ENCODE measurements around the gene TMED3.

The TMED3 gene

DNA sequence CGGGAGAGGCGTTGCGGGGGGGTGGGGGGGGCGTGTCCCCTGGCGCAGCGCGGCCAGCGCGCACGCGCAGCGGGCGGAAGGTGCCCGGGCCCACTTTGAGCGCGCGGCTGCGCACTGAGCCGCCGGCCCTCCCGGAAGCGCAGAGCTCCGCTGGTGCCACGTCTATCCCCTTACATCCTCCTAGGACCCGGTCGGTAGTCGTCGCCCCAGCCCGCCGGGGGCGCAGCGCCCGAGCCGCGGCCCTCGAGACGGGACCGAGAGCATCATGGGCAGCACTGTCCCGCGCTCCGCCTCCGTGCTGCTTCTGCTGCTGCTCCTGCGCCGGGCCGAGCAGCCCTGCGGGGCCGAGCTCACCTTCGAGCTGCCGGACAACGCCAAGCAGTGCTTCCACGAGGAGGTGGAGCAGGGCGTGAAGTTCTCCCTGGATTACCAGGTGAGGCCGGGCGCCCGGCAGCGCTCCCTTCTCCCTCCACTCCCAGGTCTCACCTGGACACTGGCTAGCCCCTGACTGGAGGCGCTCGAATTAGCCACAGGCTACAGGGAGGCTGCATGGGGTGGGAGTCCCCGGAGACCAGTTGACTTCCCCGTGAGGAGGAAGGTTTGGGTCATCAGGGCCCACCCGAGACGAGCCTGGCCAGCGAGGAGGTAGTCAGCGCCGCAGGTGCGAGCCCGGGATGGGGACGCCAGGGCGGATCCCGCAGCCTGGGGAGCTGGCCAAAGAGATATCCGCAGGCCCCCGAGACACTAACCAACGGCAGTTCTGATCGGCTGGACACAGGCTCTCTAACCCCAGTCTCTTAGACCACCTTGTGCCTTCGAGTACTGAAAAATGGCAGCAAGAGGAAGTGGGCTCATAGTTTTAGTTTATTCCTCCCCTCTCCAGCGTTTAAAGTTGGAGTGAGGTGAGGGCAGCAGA is at the start of gene TMED3:
TSS of gene TMED3 (plus strand) at position 128 of the 916 bp plus-strand sequence. CDS start at position 266, 138 bp downstream.
- DNase-seq = peak; percentile 84 to 85
- TF ChIP-seq GATA1 (IDR thresholded peaks at IDR 0.05; ENCODE audit: low read depth, low read length) (no peak), POLR2A (IDR thresholded peaks at IDR 0.05; ENCODE audit: low read length) (peak; percentile 41)

DNA sequence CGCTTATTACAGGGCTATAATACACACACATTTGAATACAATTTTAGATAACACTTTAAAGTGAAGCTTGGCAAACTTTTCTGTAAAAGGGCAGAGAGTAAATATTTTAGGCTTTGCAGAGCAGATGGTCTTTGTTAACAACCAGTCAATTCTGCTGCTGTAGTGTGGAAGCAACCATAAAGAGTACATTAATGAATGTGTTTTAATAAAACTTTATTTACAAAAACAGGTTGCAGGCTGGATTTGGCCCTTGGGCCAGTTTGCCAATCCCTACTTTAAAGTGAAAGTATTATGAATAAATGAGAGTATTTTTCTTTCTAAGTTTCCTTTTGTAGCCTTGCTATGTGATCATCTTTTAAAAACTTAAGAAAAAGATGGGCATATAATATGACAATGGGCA is 49.1 kb upstream of the TMED3 start:
- TF ChIP-seq GATA1 (IDR thresholded peaks at IDR 0.05; ENCODE audit: low read depth, low read length) (no peak), POLR2A (IDR thresholded peaks at IDR 0.05; ENCODE audit: low read length) (no peak)
- DNase-seq = no peak

DNA sequence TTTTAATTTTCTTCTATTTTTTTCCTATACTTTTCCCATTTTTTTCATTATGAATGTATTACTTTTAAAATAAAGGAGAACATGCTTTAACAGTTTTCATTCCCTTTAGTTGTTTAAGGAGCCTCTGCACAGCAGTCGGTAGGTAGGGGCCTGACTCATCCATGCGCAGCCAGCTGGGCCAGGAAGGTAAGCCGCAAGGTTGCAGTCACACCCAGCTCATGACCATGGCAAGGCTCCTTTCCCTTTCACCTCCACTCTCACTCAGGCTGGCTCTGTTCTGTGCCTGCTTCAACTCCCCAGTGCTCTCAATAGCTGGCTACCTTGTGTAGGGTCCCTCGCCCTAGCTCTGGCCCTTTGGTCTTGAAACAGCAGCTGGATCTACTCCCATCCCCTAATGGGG is 45.7 kb upstream of the TMED3 start:
- TF ChIP-seq POLR2A (IDR thresholded peaks at IDR 0.05; ENCODE audit: low read length) (no peak), GATA1 (IDR thresholded peaks at IDR 0.05; ENCODE audit: low read depth, low read length) (no peak)
- DNase-seq = no peak

DNA sequence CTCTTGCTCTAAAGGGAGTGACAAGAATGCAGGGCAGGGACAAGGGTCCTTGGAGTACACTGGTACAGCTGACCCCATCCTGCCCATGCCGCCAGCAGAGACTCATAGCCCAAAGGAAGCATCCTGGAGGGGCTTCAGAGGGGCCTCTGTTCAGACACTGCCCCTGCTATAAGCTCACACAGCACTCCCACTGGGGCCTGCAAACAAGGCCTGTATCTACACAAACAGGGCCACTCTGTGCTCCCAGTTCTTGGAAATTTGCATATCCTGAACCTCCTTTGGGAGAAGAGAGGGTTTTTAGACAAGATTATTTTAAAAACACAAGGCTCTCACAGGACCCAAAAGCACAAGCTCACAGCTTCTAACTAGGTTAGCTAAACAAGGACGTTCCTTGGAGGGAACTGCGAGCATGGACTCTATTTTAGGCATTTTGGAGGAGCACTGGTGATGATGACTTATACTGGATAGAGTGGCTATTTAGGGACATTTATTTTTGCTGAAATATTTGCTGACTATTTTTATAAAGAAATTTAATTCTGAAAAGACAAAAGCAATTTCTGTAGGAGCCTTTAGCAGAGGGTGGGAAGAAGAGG is 44.8 kb upstream of the TMED3 start:
- TF ChIP-seq POLR2A (IDR thresholded peaks at IDR 0.05; ENCODE audit: low read length) (no peak), GATA1 (IDR thresholded peaks at IDR 0.05; ENCODE audit: low read depth, low read length) (no peak)
- DNase-seq = no peak

DNA sequence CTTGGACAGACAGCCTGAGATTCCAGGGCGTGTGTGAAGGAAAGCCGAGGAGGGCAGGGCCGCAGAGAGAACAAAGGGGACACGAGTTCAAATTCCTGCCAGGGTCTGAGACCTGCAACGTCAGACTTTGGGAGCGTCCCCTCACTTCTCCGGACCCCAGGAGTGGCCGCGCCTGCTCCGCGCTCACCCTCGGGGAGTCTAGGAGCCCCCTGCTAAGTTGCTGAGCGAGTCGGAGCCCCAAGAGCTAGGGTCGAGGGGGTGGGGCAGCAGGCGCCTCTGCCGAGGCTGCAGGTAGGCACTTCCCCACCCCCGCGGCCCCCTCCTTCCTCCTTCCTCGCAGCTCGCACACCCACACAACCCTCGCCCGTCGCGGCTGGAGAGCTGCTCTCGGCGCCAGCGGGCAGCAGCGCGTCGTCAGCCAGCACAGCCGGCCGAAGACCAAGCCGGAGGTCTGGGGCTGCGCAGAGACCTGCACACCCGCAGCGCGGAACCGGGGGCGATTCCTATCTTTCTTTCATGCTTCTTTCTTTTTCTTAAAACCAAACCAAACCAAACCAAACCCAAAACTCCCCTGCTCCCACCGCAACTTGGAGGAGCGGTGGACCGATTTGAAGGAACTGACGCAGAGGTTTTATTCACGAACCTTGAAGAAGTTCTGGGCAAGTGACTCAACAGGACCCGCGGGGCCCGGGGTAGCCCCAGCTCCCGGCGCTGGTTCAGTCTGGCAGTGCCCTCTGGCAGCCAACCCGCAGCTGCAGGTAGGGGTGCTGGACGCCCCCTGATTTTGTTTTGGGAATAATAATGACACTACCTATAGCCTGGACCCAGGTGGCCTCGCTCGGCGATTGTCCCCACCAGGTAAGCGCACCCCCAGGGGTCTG is 28.3 kb upstream of the TMED3 start, which contains the start of gene ANKRD34C:
TSS of gene ANKRD34C (plus strand) at position 352 of the 881 bp plus-strand sequence. CDS start 10,563 bp downstream, outside the sequence.
- TF ChIP-seq GATA1 (IDR thresholded peaks at IDR 0.05; ENCODE audit: low read depth, low read length) = no peak
- no peak for TF ChIP-seq POLR2A (IDR thresholded peaks at IDR 0.05; ENCODE audit: low read length)
- no peak for DNase-seq

DNA sequence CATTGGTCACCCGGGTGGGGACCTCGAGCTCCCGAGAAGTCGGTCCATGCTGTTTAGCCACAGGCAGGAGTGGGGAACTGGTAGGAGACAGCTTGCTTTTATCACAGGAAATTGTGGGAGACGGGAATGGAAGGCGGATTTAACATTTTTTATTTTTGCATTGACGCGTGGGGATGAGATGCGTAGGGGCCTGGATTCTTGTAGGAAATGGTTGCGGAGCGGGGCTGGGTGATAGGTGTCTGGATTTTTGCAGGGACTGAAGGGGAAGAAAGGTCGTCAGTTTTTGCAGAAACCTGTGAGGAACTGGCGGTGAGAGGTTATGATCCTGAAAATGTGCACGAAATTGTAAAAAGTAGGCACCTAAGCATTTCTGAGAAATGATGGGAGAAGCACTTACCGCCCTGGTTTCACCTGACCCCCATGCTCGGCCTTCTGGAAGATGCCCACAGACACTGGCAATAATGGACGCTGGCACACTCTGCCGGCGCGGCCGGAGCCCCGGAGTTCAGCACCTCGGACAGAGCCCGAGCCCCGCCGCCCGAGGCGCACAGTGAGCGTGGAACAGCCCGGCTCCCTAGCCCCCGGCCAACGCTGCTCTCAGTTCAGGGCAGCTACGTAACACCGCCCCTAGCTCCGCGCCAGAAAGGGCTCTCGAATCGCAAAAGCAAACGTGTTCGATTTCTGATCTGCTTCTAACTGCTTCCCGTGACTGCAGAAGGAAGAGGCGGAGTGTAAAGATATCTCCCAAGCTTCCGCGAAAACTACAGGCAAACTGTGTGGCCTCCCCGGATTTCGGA is 27.5 kb upstream of the TMED3 start:
- TF ChIP-seq POLR2A (IDR thresholded peaks at IDR 0.05; ENCODE audit: low read length) (no peak), GATA1 (IDR thresholded peaks at IDR 0.05; ENCODE audit: low read depth, low read length) (no peak)
- peak; percentile 35 to 37 for DNase-seq

DNA sequence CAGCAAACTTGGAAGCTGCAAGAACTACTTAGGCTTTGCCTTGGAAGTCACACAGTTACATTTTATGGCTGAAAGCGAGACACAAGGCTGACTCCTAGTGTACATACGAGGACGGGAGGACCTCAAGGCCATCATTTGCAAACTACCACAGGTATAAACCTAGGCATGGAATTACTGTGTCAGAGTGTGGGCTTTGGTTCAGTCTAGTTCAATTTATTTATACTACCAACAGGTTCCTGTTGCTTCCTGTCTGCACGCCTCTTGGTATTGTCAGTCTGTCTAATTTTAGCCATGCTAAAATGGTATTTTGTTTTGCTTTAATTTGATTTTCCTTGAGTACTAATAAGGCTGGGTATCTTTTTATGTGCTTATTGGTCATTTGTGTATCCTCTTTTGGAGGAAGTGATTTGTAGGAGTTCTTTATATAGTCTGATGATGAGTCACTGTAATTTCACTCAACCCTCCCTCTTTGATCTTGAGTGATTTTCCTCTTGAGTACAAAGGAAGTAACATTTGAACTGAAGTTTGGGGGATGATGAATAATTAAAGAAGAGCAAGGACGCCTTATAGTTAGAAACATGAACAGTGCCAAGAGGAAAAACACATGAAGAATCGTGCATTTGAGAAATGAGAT is 20.2 kb upstream of the TMED3 start:
- TF ChIP-seq POLR2A (IDR thresholded peaks at IDR 0.05; ENCODE audit: low read length) = no peak
- TF ChIP-seq GATA1 (IDR thresholded peaks at IDR 0.05; ENCODE audit: low read depth, low read length) = no peak
- DNase-seq = no peak

DNA sequence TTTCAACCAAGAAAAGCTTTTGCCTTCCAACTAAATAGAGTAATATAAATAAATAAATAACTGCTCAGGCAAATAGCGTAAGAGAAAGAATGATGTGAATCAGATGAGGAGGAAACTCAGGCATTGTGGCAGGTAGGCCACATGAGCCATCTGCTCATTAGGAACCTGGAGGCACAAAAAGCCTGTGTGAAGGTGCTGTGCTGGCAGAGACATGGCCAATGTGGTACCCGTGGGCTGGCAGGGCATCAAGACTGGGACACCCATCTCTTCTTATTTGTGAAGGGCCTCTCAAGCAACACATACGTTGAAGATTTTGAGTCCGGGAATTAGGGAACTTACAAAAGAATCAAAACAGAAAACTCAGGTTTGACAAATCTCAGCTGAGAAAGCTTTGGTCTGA is 18.9 kb upstream of the TMED3 start:
- TF ChIP-seq POLR2A (IDR thresholded peaks at IDR 0.05; ENCODE audit: low read length) = no peak
- DNase-seq = no peak

DNA sequence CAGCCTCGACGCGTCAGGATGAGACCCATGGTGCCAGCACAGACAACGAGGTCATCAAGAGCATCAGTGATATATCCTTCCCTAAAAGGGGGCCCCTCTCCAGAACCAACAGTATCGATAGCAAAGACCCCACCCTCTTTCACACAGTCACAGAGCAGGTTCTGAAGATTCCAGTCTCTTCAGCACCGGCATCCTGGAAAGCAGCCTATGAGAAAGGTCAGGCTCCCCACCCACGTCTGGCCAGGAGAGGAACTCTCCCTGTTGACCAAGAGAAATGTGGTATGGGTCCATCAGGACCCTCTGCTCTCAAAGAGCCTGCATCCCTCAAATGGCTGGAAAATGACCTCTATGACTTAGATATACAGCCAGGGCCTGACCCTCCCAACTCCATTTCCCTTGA is 16.8 kb upstream of the TMED3 start:
- TF ChIP-seq GATA1 (IDR thresholded peaks at IDR 0.05; ENCODE audit: low read depth, low read length) (no peak), POLR2A (IDR thresholded peaks at IDR 0.05; ENCODE audit: low read length) (no peak)
- no peak for DNase-seq

DNA sequence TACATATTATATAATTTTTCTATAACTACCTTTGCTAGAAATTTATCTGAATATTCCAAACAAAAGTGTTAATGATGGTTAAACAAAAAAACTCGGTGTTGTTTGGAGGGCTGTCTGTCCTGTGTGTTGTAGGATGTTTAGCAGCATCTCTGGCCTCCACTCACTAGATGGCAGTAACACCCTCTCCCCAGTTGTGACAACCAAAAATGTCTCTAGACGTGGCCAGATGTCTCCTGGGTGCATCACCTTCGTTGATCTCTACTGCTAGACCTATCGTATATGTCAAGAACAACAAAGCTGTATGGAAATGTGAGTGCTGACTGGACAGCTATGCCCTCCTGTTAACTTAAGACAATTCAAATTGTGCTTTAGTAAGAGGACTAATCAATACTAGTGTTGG is 14.3 kb upstream of the TMED3 start:
- peak in 1 of 2 experiments; percentile 10 for DNase-seq
- TF ChIP-seq GATA1 (IDR thresholded peaks at IDR 0.05; ENCODE audit: low read depth, low read length) (no peak), POLR2A (IDR thresholded peaks at IDR 0.05; ENCODE audit: low read length) (no peak)

DNA sequence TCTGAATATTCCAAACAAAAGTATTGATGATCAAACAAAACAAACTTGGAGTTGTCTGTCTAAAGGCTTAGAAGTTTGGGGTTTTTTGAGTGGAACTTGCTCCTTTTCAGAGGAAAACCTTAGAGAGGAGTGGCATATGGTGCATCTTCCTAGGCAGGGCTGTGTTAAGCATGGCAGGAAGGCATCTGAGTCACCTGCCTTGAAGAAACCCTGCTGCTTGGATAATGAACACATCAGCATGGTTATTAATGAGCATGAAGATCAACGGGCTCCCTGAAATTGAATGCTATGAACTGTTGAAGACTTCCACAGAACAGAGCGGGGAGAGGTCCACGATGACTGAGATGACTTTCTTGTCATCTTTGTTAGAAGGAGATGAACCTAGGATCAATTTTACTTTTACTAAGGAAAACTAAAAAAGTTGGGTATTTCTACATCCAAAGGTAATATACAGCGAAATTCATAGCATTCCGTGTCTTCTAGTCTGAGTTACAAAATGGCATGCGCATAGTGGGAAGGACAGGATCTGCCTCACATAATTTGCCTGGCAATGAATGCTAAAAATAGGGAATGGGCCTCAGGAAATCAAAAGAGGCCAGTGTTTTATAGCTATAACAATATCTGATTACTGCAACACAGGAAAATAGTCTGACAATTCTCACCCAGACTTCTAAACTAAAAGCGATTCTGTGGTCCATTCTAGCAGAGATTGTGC is 11.6 kb upstream of the TMED3 start:
- DNase-seq = no peak
- TF ChIP-seq POLR2A (IDR thresholded peaks at IDR 0.05; ENCODE audit: low read length) = no peak
- TF ChIP-seq GATA1 (IDR thresholded peaks at IDR 0.05; ENCODE audit: low read depth, low read length) = no peak

DNA sequence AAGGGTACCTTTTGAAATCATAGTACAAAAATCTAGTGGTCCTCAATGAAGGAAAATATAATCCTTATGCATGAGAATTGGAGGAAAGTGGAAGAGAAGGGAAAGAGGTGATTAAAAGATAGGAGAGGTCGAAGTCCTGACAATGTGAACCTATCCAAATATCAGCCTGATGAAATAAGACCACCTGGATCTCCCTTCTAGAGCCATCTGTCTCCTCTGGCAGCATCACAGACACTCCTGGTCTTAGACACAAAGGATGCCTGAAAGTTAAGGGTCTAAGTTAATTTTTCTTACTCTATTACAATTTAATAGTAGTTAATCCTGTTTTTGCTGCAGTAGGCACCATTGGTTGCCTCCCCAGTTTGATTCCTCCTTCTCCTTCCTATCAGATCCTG is 11.1 kb upstream of the TMED3 start:
- TF ChIP-seq GATA1 (IDR thresholded peaks at IDR 0.05; ENCODE audit: low read depth, low read length) (no peak), POLR2A (IDR thresholded peaks at IDR 0.05; ENCODE audit: low read length) (no peak)
- no peak for DNase-seq
